Activated T-helper 9 cell treated with anti-CD3 and anti-CD28 coated beads, Interleukin-2, amount 50 U/mL, for 16 hours (primary cell): ENCODE measurements around the gene LRRC38.
"Not testable (repeated sequence)": the region's sequence is repeated elsewhere in the genome, so short reads cannot be mapped to it uniquely, and the experiment has no call there.

Experiments used
- DNase-seq: peaks from one replicate; pipeline ENCODE4 v3.0.0-alpha.2; 2020; ENCODE audit warnings: low read depth

LRRC38 gene, protein sequence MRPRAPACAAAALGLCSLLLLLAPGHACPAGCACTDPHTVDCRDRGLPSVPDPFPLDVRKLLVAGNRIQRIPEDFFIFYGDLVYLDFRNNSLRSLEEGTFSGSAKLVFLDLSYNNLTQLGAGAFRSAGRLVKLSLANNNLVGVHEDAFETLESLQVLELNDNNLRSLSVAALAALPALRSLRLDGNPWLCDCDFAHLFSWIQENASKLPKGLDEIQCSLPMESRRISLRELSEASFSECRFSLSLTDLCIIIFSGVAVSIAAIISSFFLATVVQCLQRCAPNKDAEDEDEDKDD

DNA sequence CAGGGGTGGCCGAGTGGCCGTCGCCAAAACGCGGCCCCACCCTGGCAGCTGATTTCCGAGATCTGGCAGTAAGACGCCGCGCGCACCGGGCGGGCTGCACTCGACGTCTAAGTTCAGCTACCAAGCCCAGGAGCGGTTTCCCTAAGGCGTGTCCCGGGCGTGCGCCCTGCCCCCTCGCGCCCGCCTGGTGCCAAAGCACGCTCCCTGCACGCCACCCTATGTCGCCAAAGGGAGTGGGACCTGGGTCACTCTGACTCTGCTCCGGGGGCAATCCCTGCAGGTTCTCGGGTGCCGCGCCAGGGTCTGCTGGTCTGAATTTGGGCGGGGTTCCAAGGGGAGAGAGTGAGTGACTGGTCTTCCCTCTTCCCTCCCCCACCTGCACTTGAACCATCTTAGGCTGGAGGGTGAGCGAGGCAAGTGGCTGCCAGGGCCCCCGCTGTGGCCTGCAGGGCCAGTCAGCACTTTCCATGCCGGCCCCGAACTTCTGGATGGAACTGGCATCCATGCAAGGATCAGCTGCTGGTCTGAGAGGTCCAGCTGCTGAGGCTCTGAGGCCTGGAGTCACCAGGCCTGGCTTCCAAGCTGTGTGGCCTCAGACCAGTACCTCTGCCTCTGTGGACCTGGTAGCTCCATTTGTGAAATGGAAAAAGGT is at the start of gene LRRC38:
Gene LRRC38 (minus strand): TSS at position 109 of the 652 bp plus-strand sequence. CDS start 410 bp downstream, outside the sequence.
- DNase-seq, result no peak

DNA sequence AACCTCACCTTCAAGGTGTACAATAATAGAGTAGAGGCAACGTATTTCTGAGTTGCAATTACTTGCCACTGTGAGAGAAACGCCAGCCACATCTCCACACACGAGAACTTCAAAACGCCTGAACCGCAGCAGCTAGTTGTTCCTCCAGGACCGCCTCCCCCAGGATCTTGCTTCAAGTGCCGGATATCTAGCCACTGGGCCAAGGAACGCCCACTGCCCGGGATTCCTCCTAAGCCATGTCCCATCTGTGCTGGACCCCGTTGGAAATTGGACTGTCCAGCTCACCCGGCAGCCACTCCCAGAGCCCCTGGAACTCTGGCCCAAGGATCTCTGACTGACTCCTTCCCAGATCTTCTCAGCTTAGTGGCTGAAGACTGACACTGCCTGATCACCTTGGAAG is 49.2 kb upstream of the LRRC38 start:
- not testable (repeated sequence) for DNase-seq

DNA sequence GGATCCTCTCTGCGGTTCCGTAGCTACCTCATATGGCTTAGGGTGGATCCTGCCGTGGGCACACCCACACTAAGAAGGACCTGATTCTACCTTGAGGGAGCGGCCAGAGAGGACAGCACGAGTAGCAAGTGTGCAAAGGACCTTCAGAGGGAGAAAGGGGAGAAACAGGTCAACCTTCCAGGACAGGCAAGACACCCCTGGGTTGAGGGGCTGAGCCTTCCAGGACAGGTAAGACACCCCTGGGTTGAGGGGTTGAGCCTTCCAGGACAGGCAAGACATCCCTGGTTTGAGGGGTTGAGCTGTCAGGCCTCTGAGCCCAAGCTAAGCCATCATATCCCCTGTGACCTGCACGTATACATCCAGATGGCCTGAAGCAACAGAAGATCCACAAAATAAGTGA is 46.7 kb upstream of the LRRC38 start:
- no peak for DNase-seq

DNA sequence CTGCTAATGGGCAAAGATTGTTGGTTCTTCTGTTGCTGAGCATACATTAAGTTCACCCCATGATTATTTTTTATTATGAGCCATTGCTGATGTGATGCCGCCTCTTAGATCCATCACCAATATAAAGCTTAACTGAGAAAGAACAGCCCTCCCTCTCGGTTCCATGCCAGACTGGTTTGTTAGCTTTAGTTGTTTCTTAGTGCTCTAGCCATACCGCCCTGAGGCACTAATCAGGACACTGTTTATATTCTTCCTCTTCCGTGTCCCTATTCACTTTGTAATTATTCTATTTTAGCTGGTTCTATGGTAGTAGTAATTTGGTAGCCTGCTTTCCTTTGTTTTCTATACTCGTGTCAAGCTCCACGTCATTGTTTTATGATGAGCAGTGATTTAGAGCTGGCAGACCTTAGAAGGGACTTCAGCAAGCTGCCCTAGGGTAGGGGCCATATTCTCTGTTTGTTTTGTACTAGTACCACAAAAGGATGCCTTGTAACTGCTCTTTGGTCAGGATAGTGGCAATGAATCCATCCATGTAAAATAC is 42.5 kb upstream of the LRRC38 start:
- no peak for DNase-seq

DNA sequence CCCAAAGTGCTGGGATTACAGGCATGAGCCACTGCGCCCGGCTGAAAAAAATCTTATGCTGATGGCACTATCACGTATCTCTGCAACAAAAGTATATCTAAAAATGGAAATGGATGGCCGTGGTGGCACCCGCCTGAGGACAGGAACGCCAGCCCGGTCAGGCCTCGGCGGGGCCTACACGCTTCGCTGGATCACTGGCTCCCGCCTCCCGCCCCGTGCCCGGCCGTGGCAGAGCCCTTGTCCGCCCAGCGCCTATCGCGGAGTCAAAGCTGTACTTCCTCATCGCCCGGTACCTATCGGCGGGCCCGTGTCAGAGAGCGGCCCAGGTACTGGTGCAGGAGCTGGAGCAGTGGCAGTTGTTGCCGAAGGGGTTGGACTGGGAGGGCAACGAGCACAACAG is 41.0 kb upstream of the LRRC38 start:
- no peak for DNase-seq

DNA sequence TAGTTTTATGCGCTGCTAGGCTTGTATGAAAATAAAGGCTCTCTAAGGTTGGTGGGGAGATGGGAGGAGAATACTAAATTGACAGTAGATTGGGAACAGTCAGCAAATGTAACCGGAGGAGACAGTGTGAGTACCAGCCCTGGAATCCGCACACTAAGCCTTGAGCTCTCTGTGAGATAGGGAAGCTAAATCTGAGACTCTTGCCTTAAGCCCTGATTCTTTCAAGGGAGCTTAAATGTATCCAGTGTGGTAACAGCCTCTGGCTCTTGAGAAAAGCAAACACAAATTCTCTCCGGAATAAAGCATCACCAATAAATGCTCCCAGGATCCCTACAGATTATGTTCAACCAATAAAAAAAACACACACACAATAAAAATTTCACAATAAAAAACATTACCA is 36.9 kb upstream of the LRRC38 start:
- DNase-seq, result no peak

DNA sequence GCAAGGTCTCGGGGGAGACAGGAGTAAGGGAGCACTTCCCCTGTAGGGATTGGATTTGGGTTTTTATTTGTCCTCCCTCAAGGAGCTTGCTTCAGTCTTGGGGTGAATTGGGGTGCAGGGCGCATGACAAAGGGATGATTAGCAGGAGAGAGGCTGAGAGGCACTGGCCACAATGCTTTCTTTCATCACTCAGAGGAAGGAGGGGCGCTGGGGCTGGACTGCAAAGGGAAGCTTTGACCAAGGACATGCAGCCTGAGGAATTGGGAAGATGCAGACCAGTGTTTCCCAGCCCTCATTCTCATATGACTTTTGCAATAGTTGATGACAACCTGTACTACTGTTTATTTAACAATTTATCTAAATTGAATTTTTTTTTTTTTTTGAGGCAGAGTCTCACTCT is 35.7 kb upstream of the LRRC38 start:
- no peak for DNase-seq

DNA sequence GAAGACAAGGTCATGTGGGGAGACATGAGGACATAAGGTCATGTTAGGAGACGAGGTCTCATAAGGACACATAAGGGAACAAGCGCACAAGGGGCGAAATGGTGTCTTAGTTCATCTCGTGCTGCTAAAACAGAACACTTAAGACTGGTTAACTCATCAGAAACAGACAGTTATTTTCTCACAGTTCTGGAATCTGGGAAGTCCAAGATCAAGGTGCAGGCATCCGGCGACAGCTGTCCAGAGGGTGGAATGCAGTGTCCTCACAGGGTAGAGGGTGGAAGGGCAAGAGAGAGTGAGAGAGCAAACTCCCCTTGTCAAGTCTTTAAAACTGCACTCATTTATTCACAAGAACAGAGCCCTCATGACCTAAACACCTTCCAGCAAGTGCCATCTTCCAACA is 35.2 kb upstream of the LRRC38 start:
- DNase-seq, result no peak

DNA sequence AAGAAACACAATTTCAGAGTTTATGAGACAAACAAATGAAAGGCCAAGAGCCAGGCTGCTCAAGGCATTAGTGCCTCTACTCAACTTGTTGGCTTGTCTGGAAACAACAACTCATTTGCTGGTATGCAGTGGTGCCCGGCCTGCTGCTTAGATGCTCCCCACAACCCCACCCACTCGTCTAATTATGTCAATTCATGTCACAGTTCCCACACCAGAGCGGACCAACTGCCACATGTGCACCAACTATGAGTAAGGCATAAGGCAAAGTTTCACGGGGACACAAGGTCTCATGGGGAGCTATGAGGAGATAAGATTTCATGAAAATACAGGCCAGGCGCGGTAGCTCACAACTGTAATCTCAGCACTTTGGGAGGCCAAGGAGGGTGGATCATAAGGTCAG is 34.5 kb upstream of the LRRC38 start:
- no peak for DNase-seq

DNA sequence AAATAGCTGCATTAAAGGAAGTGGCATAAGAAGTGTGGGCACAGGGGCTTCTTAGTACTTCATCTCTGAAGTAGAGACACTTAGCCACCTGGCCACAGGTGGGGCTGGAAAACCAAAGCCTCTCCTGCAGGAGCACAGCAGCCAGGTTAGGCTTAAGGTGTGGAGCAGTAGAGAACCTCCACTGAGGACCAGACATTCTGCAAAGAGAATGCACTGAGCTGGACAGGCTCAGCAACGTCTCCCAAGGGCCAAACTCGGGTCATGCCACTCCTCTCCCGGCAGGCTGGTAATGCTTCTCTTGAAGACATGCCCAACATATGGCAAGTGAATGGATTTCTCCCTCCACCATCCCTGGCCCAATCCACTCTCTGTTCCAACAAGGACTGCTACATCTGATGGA is 33.0 kb upstream of the LRRC38 start:
- no peak for DNase-seq

DNA sequence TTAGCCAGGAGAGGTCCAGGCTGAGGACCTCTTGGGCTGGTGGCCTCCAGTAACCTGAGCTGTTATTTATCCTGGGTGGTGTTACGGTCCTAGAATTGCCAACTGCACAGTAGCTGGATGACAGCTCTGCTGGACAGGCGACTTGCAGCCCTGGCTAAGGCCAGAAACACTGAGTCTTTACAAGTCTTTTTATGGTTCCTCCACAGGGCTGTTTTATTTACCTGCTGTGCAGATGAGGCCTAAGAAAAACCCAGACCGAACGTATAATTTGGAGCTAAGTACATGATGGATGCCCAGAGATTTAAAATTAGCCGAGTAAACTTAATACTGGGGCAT is 30.4 kb upstream of the LRRC38 start:
- DNase-seq, result no peak

DNA sequence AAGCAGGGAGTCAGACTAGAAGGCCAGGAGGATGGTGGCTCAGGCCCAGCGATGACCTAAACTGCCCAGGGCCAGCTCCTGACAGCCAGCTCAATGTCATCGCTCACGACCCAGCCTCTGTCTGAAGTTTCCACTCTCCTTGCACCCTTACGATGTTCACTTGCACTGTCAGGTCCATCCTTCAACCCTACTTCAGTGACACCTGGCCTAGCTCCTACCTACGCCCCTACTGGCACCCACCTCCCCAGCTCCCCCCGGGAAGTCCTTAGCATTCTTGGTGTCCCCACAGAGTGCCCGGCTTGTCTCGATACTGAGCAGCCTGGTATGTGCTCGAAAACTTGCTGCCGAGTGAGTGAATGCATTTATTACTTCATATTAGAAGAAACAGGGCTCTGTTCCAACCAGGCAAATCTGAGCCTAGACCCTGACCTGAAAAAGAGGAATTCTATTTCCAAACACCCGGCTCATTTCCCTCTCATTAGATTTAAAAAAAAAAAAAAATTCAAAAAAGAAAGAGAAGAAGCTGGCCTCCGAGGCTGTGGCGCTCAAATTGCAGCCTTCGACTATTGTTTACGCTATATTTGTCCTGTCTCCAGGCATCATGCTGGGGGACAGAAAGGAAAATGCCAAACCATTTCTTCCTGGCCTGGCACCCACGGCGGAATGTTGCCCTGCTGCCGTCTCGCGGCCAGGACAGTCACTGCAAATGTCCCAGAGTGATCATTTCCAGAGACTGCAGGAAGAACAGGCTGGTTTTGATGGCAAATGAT is 29.8 kb upstream of the LRRC38 start:
- no peak for DNase-seq

DNA sequence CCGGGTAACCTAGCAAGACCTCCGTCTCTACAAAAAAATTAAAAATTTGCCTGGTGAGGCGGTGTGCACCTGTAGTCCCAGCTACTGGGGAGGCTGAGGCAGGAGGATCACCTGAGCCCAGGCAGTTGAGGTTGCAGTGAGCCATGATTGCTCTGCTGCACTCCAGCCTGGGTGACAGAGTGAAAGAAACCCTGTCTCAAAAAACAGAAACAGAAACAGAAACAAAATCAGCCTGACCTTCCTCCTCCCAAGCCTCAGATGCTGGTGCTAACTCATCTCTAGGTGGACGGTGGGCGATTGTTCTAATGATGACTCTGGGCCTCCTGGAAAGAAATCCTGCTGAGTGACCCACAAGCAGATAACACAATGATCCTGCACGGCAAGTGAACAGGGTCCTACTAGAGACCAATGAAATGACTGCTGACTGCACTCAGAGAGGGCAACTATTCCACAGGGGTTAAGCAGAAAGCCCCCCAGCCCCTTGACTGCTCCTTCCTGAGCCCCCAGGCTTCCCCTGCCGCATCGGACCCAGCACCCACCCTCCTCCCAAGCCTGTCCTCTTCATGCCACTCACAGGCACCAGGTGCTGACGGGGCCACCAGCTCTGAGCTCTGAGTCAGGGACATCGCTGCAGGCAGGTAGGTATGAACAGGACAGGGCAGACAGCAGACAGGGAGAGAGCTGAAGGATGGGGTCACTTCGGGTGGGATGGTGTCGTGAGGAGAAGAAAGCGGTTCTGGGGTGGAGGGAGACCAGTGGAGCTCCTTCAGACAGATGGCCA is 27.8 kb upstream of the LRRC38 start:
- DNase-seq, result no peak

DNA sequence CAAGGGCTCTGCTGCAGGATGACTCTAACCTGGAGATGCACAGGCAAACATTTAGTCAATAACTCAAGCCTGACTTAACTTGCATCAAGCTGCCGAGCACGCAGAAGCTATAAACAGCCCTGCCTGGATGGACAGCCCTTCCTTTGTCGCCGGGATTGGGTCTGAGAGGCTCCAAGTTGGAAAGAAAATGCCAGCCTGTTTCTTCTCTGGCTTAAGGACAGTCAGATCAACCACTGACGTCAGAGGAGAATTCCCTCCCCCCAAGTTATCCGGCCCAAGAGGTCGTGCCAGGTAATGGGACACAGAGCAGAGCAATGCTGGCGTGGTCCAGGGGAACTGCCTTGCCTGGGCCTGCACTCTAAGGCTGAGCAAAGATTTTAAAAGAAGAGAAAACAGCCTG is 27.1 kb upstream of the LRRC38 start:
- no peak for DNase-seq

DNA sequence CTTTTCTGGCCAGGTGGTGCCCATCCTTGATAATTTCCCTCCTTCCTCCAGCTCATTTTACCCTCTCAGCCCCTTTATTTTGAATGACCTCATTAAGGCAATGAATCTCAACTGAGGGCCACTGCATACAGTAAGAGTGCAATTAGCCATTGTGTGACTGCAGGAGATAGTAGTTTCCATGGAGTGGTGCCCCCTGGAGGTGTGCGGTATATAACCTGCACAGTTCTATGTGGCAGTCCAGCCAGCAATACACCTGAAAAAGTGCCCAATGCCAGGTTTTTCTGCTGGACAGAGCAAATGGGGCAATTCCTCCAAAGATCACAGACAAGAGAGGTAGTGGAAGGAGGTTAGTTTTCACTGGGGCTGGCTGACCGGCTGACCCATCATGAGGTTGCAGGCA is 25.9 kb upstream of the LRRC38 start:
- DNase-seq, result no peak

DNA sequence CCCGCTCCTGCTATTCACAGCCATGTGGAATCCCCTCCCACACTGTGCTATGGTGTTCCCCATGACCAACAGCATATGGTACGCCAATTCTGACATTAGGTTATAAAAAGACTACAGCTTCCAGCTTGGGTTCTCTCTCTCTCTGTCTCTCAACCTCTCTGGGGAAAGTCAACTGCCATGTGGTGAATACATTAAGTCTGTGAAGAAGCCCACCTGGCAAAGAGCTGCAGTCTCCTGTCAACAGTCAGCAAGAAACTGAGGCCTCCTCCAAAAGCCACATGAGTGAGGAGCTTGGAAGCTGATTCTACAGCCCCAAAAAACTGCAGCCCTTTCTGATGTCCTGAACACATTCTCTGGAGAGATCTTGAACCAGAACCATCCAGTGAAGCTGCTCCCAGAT is 25.0 kb upstream of the LRRC38 start:
- no peak for DNase-seq

DNA sequence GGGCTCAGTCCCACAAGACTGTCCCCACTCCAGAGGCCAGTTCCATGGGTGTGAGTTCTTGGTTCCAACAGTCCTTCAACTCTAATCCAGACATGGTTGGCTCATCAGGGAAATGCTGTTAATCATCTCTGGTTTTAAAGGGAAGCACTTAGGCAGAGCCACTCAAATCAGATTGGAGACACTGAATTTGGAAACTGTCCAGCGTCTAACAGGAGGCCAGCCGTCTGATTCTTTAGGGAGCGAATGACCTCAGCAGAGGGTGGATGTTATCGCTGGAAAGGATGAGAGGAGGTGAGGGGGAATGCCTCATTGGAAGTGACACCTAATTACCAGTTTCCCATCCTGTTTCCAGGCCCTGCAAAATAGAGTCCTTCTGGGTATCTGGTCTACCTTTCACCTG is 22.8 kb upstream of the LRRC38 start:
- DNase-seq, result no peak

DNA sequence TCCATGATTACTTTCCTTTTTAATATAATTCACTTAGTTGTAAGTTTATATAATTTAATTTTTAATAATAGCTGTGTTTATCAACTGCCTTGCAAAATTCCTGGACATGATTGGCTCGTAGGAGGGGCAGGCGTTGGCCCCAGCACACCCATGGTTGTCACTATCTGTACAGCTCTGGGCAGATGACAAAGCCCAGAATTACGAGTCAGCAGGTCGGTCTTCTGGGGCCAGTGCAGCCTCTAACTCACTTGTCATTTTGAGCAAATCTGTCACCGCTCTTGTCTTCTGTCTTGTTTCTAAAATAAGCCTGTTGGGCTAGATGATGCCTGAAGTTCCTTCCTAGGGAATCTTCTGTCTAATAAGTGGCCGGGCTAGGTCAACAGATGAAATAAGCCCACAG is 21.4 kb upstream of the LRRC38 start:
- no peak for DNase-seq

DNA sequence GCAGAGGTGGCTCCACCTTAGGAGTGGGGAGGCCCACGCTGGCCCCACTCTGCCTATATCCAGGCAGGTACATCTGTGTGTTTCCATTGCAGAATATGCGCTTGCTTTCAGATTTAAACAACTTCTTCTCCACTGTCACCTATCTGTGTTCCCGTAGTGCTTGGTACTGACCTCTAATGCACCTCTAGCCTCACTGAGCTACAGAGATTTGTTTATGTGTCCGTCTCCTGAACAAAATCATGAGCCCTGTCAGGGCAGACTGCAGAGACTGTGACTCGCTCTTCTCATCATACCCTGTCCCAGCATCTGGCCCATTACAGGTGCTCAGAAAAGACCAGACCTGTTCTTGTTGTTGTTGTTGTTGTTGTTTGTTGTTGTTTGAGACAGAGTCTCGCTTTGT is 14.5 kb upstream of the LRRC38 start:
- DNase-seq, result no peak

DNA sequence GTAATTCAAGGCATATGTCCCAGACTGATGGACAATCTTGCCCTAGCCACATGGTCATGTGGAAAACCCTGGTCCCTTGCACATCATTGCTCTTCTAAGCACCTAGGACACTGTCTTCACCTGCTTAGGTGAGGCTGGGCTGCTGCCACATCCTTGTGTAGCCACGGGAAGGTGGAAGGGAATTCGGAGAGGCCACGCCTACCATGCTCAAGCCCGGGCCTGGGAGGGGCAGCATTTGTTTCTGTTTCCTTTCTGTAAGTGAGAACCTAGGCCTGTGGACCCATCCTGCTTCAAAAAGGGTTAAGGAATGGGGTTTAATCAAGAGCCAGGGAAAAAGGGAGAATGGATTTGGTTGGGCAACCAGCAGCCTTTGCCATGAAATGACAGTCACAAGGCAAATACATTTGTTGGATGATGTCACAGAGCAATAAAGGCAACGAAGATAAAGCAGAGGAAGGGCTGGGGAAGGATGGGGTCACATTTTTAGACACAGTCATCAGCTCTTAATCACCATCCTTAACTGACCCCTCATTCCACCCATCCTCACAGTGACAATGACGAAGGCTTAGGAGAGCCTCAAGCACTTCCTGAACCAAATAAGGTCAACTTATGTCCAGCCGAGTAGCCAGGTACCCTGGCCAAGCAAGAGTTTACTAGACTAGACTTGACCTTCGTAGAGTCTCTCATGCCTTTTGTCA is 10.1 kb upstream of the LRRC38 start:
- no peak for DNase-seq

DNA sequence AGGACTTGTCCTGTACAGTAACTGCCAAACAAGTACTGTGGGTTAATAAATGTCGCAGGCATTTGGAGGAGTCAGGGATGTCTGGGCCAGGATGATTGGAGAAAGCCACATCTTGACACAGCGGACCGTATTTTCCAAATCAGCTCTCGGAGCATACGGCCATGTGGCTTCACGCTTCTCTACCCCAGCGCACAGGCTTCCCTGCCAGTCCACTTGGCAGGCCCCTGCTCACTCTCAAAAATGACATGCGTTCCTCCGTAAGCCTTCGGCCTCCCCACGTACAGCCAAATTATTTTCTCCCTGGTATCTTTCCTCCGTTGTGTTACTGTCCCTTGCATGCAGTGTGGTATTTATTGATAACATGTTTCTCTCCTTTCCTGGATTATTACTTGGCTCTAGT is 7.2 kb upstream of the LRRC38 start:
- no peak for DNase-seq
